NCI-H2196 treated with DMSO at 0.1 percent for 48 hours (cell line): ENCODE measurements around the gene RDM1.

Experiments used
- DNase-seq: peaks from one replicate; lab custom pipeline; 2025; ENCODE audit not compliant: unreplicated experiment; lab: John Stamatoyannopoulos, UW

RDM1 gene

GRCh38 chr17:35875072-35875799, 55.3 kb downstream of the RDM1 start:
- DNase-seq: no peak

GRCh38 chr17:35872196-35872980, 58.2 kb downstream of the RDM1 start:
- no peak for DNase-seq

DNA sequence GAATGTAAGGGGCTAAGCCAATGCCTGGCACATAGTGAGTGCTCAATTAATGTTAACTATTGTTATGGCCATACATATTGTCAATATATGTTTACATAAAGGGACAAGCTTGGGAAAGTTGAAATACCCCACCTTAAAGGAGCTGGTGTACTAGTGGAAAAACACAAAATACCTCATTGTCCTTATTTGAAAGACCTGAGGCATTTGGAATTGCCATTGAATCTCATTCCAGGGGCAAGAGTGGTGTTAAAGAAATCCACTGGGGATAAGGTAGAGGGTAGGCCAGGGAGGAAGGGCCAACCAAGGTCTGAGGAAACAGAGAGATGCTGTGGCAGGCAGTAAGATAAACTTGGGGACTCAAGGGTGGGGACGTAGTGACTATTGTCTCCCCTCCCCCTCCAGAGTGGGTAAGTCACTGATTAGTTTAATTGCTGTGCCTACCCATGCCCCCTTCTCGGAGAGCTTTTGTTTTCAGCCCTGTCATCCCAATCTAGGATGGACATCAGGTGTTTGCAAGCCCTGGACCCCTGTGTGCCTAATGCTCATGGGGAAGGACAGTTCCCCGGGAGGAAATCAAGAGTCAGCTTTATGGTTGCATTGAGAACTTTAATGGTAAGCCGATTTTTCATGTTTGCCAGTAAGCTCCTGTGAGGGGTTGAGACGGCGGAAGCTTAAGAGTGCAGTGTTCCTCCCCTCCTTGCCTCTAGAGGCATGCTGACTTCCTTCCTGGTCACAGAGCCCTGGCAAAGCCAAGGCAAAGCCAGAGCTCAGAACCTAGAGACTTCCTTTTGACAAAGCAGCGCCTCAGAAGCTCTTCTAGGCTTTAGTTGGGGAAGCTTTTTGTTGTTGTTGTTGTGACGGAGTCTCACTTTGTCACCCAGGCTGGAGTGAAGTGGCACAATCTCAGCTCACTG, 59.4 kb downstream of the RDM1 start:
- no peak for DNase-seq

DNA sequence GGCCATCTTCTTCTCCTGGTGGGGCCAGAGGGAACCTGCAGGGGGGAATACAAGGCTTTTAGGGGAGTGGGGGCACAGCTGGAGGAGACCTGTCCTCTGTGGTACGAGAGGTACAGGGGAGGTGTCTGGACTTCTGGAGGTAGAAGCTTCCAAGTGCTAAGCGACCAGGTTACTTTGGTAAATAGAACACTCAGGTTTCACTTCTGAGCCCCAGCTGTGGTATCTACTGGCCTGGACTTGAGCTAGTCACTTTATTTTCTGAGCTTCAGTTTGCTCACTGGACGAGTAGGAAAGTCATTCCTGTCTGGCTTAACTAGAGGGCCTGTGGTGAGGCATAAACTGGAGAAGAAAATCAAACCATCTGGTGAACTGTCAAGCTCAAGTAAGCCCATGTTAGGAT, 61.8 kb downstream of the RDM1 start, which contains the start of gene HEATR9:
HEATR9 (minus strand) TSS at position 155 of the 400 bp plus-strand sequence; CDS start at position 6, 149 bp downstream.
- no peak for DNase-seq
